Measurements from ENCODE around the gene C1orf226. TPM values are rescaled to one million over a fixed set of nuclear protein-coding genes. Genes with fewer than 3 reads are reported as not detected.
A peak's percentile ranks its signal among the peaks of the same experiment; 100 is the strongest.

Gene C1orf226
- total RNA-seq, 1 donor from 2014 or later: 0.85 TPM

GRCh38 chr1:162366149-162366548, 15.4 kb upstream of the C1orf226 start:
- TF ChIP-seq CTCF (IDR thresholded peaks at IDR 0.05): no peak
- H3K27ac ChIP-seq: no peak overlapping the region
- no peaks in the 10 kb centered on the region for H3K9me3 ChIP-seq
- no peaks in the 10 kb centered on the region for H3K4me1 ChIP-seq
- DNase-seq (ENCODE audit: low spot score in 2 of 2): no peak
- H3K4me3 ChIP-seq: no peak overlapping the region
- no peaks in the 10 kb centered on the region for H3K27me3 ChIP-seq
- intact Hi-C loops (cut with DNase I): no loop called here
- peaks cover 7 to 17% of the 10 kb centered on the region in 2 donors for H3K36me3 ChIP-seq

DNA sequence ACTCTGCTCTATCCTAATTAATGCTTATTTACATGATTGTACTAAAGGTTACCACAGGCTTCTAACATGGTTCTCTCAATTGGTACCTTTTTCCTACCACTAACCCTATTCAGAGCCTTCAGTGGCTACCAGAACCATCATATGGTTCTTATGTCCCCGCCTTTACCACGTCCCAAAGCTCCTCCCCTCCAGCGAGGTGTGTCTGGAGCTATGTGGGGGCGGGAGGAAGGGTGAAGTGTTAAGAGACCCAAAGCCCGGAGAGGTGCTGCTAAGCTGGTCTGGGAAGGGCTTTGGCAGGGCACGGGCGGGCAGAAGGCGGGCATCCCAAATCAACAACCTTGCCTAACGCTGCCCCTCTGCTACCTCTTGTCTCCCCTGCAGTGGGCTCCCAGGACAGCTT, 14.9 kb upstream of the C1orf226 start:
- Histone ChIP-seq H3K4me1 (no peaks in the 10 kb centered on the region), H3K4me3 (peak overlapping the region in 1 of 2 donors; percentile 19), H3K27me3 (no peaks in the 10 kb centered on the region), H3K27ac (no peak overlapping the region), H3K36me3 (peaks cover 7 to 17% of the 10 kb centered on the region in 2 donors), H3K9me3 (no peaks in the 10 kb centered on the region)
- no peak for DNase-seq (ENCODE audit: low spot score in 2 of 2)
- intact Hi-C loops (cut with DNase I): no loop called here
- no peak for TF ChIP-seq CTCF (IDR thresholded peaks at IDR 0.05)

GRCh38 chr1:162367073-162367472, 14.5 kb upstream of the C1orf226 start:
- peak overlapping the region in 1 of 2 donors; percentile 19 for H3K4me3 ChIP-seq
- no peak for TF ChIP-seq CTCF (IDR thresholded peaks at IDR 0.05)
- no peaks in the 10 kb centered on the region for H3K4me1 ChIP-seq
- DNase-seq (ENCODE audit: low spot score in 2 of 2): no peak
- H3K36me3 ChIP-seq: peaks cover 7 to 17% of the 10 kb centered on the region in 2 donors
- intact Hi-C loops (cut with DNase I): no loop called here
- H3K27ac ChIP-seq: no peak overlapping the region
- no peaks in the 10 kb centered on the region for H3K27me3 ChIP-seq
- no peaks in the 10 kb centered on the region for H3K9me3 ChIP-seq

DNA sequence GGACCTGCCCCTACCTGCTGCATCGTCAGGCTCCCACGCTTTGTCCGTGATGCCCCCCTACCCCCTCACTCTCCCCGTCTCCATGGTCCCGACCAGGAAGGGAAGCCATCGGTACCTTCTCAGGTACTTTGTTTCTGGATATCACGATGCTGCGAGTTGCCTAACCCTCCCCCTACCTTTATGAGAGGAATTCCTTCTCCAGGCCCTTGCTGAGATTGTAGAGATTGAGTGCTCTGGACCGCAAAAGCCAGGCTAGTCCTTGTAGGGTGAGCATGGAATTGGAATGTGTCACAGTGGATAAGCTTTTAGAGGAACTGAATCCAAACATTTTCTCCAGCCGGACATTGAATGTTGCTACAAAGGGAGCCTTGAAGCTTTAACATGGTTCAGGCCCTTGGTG, 13.8 kb upstream of the C1orf226 start:
- H3K9me3 ChIP-seq: no peaks in the 10 kb centered on the region
- no peak overlapping the region for H3K4me3 ChIP-seq
- no peak for DNase-seq (ENCODE audit: low spot score in 2 of 2)
- intact Hi-C loops (cut with DNase I): no loop called here
- no peaks in the 10 kb centered on the region for H3K27me3 ChIP-seq
- TF ChIP-seq CTCF (IDR thresholded peaks at IDR 0.05): no peak
- H3K27ac ChIP-seq: no peak overlapping the region
- H3K4me1 ChIP-seq: no peaks in the 10 kb centered on the region
- H3K36me3 ChIP-seq: peaks cover 7 to 17% of the 10 kb centered on the region in 2 donors

DNA sequence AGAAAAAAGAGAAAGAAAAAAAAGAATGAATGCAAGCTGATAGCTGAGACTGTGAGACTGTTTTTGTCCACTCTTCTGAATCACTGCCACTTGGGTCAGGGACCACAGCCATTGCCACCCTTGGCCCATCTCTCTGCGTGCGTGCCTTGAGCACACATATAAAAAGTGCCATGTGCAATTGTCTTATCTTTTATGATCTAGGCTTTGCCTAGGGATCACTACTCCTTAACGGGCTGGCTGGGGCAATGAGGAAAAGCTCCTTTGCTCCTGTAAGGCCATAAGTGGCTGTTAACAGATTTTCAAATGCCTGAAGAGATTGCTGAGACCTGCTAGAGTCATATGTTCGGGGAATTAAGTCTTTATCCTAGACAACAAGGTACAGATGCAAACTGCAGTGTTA, 13.1 kb upstream of the C1orf226 start:
- Histone ChIP-seq H3K4me3 (no peak overlapping the region), H3K27ac (no peak overlapping the region), H3K4me1 (no peaks in the 10 kb centered on the region), H3K27me3 (no peaks in the 10 kb centered on the region), H3K9me3 (no peaks in the 10 kb centered on the region), H3K36me3 (peaks cover 7 to 13% of the 10 kb centered on the region in 2 donors)
- intact Hi-C loops (cut with DNase I): no loop called here
- no peak for DNase-seq (ENCODE audit: low spot score in 2 of 2)
- TF ChIP-seq CTCF (IDR thresholded peaks at IDR 0.05): no peak

DNA sequence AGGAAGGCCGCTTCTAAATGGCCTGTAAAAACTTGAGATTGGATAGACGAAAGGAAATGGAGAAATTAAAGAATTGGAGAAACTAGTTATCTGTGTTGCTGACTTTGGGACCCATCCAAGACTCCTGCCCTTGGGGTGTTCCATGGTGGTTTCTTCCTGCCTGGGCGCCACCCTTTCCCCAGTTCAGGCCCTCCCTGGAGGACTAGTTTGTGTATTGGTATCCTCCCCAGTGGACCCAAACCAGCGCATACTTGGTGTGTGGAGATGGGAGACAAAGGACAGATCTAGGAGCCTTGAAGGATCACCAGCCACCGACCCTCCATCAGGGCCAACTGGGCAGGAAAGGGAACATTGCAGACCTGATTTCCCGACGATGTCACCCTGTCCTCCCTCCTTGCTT, 12.0 kb upstream of the C1orf226 start:
- intact Hi-C loops (cut with DNase I): no loop called here
- Histone ChIP-seq H3K9me3 (no peaks in the 10 kb centered on the region), H3K27me3 (no peaks in the 10 kb centered on the region), H3K27ac (no peak overlapping the region), H3K4me1 (no peaks in the 10 kb centered on the region), H3K4me3 (no peak overlapping the region), H3K36me3 (peaks cover 7 to 13% of the 10 kb centered on the region in 2 donors)
- no peak for TF ChIP-seq CTCF (IDR thresholded peaks at IDR 0.05)
- DNase-seq (ENCODE audit: low spot score in 2 of 2): no peak

All from ascending aorta (tissue), 2 donors.